IMR-90 (cell line): Measurements from ENCODE around the gene CPN2. TPM values are rescaled to one million over a fixed set of nuclear protein-coding genes. Genes with fewer than 3 reads are reported as not detected.

Experiments used
- ATAC-seq: fragments of 200-7000 bp; cut with Tn5 transposase; 2 replicates; pipeline ENCODE4 v1.9.1; 2020; ENCODE audit warnings: low read depth, mild to moderate bottlenecking, moderate library complexity
- BruUV-seq: library from RNA; stranded (reverse); fragments of 400-500 nt; replicated peaks from 2 replicates; lab custom pipeline; 2021; lab: Mats Ljungman, UMichigan
- CTCF ChIA-PET: fragments of 300-600 bp; formaldehyde crosslinking; extraction: SDS; loops from one replicate; lab custom pipeline; 2021; ENCODE audit warnings: antibody characterized with exemption; lab: Yijun Ruan, JAX
- POLR2A ChIA-PET: fragments of 300-600 bp; sonication (Branson Sonifier 250); formaldehyde crosslinking; loops from one replicate; lab custom pipeline; 2022; ENCODE audit warnings: antibody characterized with exemption; ENCODE audit not compliant: unreplicated experiment; lab: Charles Lee
- DNase-seq: peaks from one replicate; pipeline ENCODE4 v3.0.0; 2013
- H2AFZ ChIP-seq: replicated peaks from 2 replicates; pipeline ENCODE3; 2013; ENCODE audit warnings: low read length, mild to moderate bottlenecking; ENCODE audit not compliant: poor library complexity
- H2AK5ac ChIP-seq: 2 replicates; pipeline ENCODE4 v1.6.1; 2013; ENCODE audit warnings: low read depth, low read length, inconsistent platforms
- H2AK9ac ChIP-seq: replicated peaks from 2 replicates; pipeline ENCODE3; 2013; ENCODE audit warnings: mild to moderate bottlenecking, low read depth, low read length, moderate library complexity; ENCODE audit not compliant: poor library complexity
- H2BK120ac ChIP-seq: 2 replicates; pipeline ENCODE4 v1.6.1; 2013; ENCODE audit warnings: low read depth, low read length, inconsistent platforms
- H2BK15ac ChIP-seq: 3 replicates; pipeline ENCODE4 v1.6.1; 2013; ENCODE audit warnings: low read depth, low read length, inconsistent platforms
- H2BK20ac ChIP-seq: 2 replicates; pipeline ENCODE4 v1.6.1; 2013; ENCODE audit warnings: low read depth, mild to moderate bottlenecking, inconsistent platforms, low read length, moderate library complexity
- H2BK5ac ChIP-seq: 2 replicates; pipeline ENCODE4 v1.6.1; 2013; ENCODE audit warnings: mild to moderate bottlenecking, low read depth, low read length, inconsistent platforms; ENCODE audit not compliant: poor library complexity, severe bottlenecking
- H3K14ac ChIP-seq: replicated peaks from 2 replicates; pipeline ENCODE4 v1.6.1; 2013; ENCODE audit warnings: low read depth, low read length, inconsistent platforms
- H3K18ac ChIP-seq: 2 replicates; pipeline ENCODE4 v1.6.1; 2013; ENCODE audit warnings: low read depth, low read length, control low read depth
- H3K23ac ChIP-seq: 2 replicates; pipeline ENCODE4 v1.6.1; 2013; ENCODE audit warnings: low read depth, low read length, inconsistent platforms
- H3K27ac ChIP-seq: 2 replicates; pipeline ENCODE4 v1.5.1; 2013; ENCODE audit warnings: mild to moderate bottlenecking, control low read depth, low read length; ENCODE audit not compliant: insufficient read depth
- H3K27me3 ChIP-seq: 2 replicates; pipeline ENCODE4 v1.6.1; 2013; ENCODE audit warnings: low read length; ENCODE audit not compliant: control insufficient read depth, insufficient read depth
- H3K36me3 ChIP-seq: 2 replicates; pipeline ENCODE4 v1.6.1; 2013; ENCODE audit warnings: low read length, mixed read lengths; ENCODE audit not compliant: control insufficient read depth, insufficient read depth
- H3K4ac ChIP-seq: 2 replicates; pipeline ENCODE4 v1.6.1; 2013; ENCODE audit warnings: low read depth, low read length, inconsistent platforms
- H3K4me1 ChIP-seq: 2 replicates; pipeline ENCODE4 v1.6.1; 2013; ENCODE audit warnings: low read length, mixed read lengths; ENCODE audit not compliant: control insufficient read depth, insufficient read depth
- H3K4me2 ChIP-seq: 2 replicates; pipeline ENCODE4 v1.6.1; 2013; ENCODE audit warnings: low read depth, mild to moderate bottlenecking, control low read depth, low read length, moderate library complexity
- H3K4me3 ChIP-seq: 2 replicates; pipeline ENCODE4 v1.5.1; 2013; ENCODE audit warnings: low read depth, mild to moderate bottlenecking, control low read depth, low read length, moderate library complexity; ENCODE audit not compliant: insufficient read depth
- H3K56ac ChIP-seq: 2 replicates; pipeline ENCODE4 v1.6.1; 2013; ENCODE audit warnings: low read length, inconsistent platforms; ENCODE audit not compliant: insufficient read depth; ENCODE audit errors: extremely low read depth
- H3K79me1 ChIP-seq, 2 experiments: 2 replicates each; pipeline ENCODE4 v1.6.1; 2013; ENCODE audit warnings: low read length in 2 of 2, inconsistent platforms in 1 of 2, low read depth in 1 of 2
- H3K9ac ChIP-seq: 2 replicates; pipeline ENCODE4 v1.6.1; 2013; ENCODE audit warnings: low read depth, low read length, control low read depth
- H3K9me1 ChIP-seq: 2 replicates; pipeline ENCODE4 v1.6.1; 2013; ENCODE audit warnings: low read length, inconsistent platforms; ENCODE audit not compliant: insufficient read depth
- H3K9me3 ChIP-seq: 2 replicates; pipeline ENCODE4 v1.6.1; 2013; ENCODE audit warnings: low read length; ENCODE audit not compliant: control insufficient read depth, insufficient read depth
- H4K20me1 ChIP-seq: 2 replicates; pipeline ENCODE4 v1.6.1; 2013; ENCODE audit warnings: low read length, inconsistent platforms; ENCODE audit not compliant: insufficient read depth
- H4K5ac ChIP-seq: 2 replicates; pipeline ENCODE4 v1.6.1; 2013; ENCODE audit warnings: mild to moderate bottlenecking, low read depth, low read length, control low read depth
- H4K8ac ChIP-seq, 2 experiments: 2 replicates each; pipeline ENCODE4 v1.6.1; 2013; ENCODE audit warnings: low read depth in 2 of 2, low read length in 2 of 2, control low read depth in 1 of 2, inconsistent platforms in 1 of 2
- H4K91ac ChIP-seq: 2 replicates; pipeline ENCODE4 v1.6.1; 2013; ENCODE audit warnings: low read depth, low read length, inconsistent platforms; ENCODE audit not compliant: insufficient read depth
- BHLHE40 ChIP-seq: fragments of 150-350 bp; IDR thresholded peaks from 2 replicates; pipeline ENCODE4 v1.6.1; 2016; ENCODE audit warnings: mild to moderate bottlenecking, low read depth, low read length
- CEBPB ChIP-seq: IDR thresholded peaks from 2 replicates; pipeline ENCODE4 v1.6.1; 2012; ENCODE audit warnings: low read depth, low read length, improper control_type of control experiment
- CHD1 ChIP-seq: IDR thresholded peaks from 2 replicates; pipeline ENCODE4 v1.6.1; 2012; ENCODE audit warnings: low read depth, low read length, improper control_type of control experiment
- CTCF ChIP-seq: conservative IDR thresholded peaks from 2 replicates; pipeline ENCODE4 v1.5.1; 2012; ENCODE audit warnings: mild to moderate bottlenecking, low read depth, low read length, improper control_type of control experiment
- ELK1 ChIP-seq: fragments of 150-350 bp; IDR thresholded peaks from 2 replicates; pipeline ENCODE4 v1.6.1; 2016; ENCODE audit warnings: low read depth, mild to moderate bottlenecking, low read length, moderate library complexity, borderline replicate concordance
- FOS ChIP-seq: fragments of 150-350 bp; IDR thresholded peaks from 2 replicates; pipeline ENCODE4 v1.6.1; 2016; ENCODE audit warnings: low read depth, low read length
- MAFK ChIP-seq: IDR thresholded peaks from 2 replicates; pipeline ENCODE4 v1.6.1; 2012; ENCODE audit warnings: low read depth, low read length, improper control_type of control experiment
- MAZ ChIP-seq: IDR thresholded peaks from 2 replicates; pipeline ENCODE4 v1.6.1; 2012; ENCODE audit warnings: low read depth, mild to moderate bottlenecking, low read length, improper control_type of control experiment, moderate library complexity, borderline replicate concordance
- MXI1 ChIP-seq: IDR thresholded peaks from 2 replicates; pipeline ENCODE4 v1.6.1; 2012; ENCODE audit warnings: low read depth, mild to moderate bottlenecking, low read length, moderate library complexity, borderline replicate concordance
- NFE2L2 ChIP-seq: fragments of 150-350 bp; IDR thresholded peaks from 2 replicates; pipeline ENCODE4 v1.6.1; 2016; ENCODE audit warnings: low read depth, mild to moderate bottlenecking, low read length
- POLR2A ChIP-seq: IDR thresholded peaks from 2 replicates; pipeline ENCODE4 v1.6.1; 2012; ENCODE audit warnings: mild to moderate bottlenecking, low read depth, low read length
- RAD21 ChIP-seq: IDR thresholded peaks from 2 replicates; pipeline ENCODE4 v1.6.1; 2012; ENCODE audit warnings: low read length, improper control_type of control experiment
- RCOR1 ChIP-seq: IDR thresholded peaks from 2 replicates; pipeline ENCODE4 v1.6.1; 2012; ENCODE audit warnings: mild to moderate bottlenecking, low read length, improper control_type of control experiment; ENCODE audit not compliant: insufficient replicate concordance
- RFX5 ChIP-seq: IDR thresholded peaks from 2 replicates; pipeline ENCODE4 v1.8.0; 2012; ENCODE audit warnings: low read depth, mild to moderate bottlenecking, low read length, moderate library complexity
- SMC3 ChIP-seq: fragments of 150-350 bp; IDR thresholded peaks from 2 replicates; pipeline ENCODE4 v1.6.1; 2016; ENCODE audit warnings: low read depth, mild to moderate bottlenecking, antibody characterized with exemption, low read length, moderate library complexity
- USF2 ChIP-seq: fragments of 150-350 bp; IDR thresholded peaks from 2 replicates; pipeline ENCODE4 v1.6.1; 2017; ENCODE audit warnings: mild to moderate bottlenecking, antibody characterized with exemption, low read length, low read depth
- WGBS, 2 experiments: methylation state at CpG; one replicate each; pipeline versions ENCODE4 v1.1.5 to v1.1.7; 2013; ENCODE audit warnings: missing lambda C conversion rate in 2 of 2; ENCODE audit not compliant: insufficient read length in 1 of 2; ENCODE audit errors: extremely low coverage in 2 of 2; 5-methylcytosine and 5-hydroxymethylcytosine counted together
- dilution Hi-C: fragments of 300-500 bp; cut with HindIII; formaldehyde crosslinking; loops from one replicate; pipeline ENCODE4 v1.14.3; 2018; ENCODE audit warnings: low sequenced_read_pairs; ENCODE audit not compliant: unreplicated experiment
- in situ Hi-C: fragments of 300-500 bp; cut with MboI; formaldehyde crosslinking; loops from 3 replicates; pipeline ENCODE4 v1.14.3; 2019; ENCODE audit warnings: low sequenced_read_pairs, inconsistent platforms, mixed read lengths
- intact Hi-C: fragments of 100-400 bp; cut with micrococcal nuclease; formaldehyde crosslinking; loops from 2 replicates; pipeline ENCODE4 v1.10.0; 2022
- polyA plus RNA-seq, 3 experiments: library from polyadenylated mRNA; depleted of rRNA; stranded (reverse); fragments of >200 nt; gene quantifications; 2 replicates each; pipeline ENCODE4 v1.2.3, GENCODE V29; 2012; ENCODE audit warnings: low replicate concordance in 1 of 3
- total RNA-seq: library from RNA; depleted of rRNA; stranded (reverse); fragments of >200 nt; gene quantifications from 2 replicates; pipeline ENCODE4 v1.2.3, GENCODE V29; 2012

The CPN2 gene
- total and polyA plus RNA-seq, 2 of the 4 experiments (the other 2 are of a cell fraction): 0.07 TPM; not detected in 1

GRCh38 chr3:194300936-194301335, 50.2 kb downstream of the CPN2 start:
- H3K36me3 ChIP-seq: no peaks in the 10 kb centered on the region
- no peak overlapping the region for H3K56ac ChIP-seq
- no peak overlapping the region for H3K18ac ChIP-seq
- no peak overlapping the region for H3K14ac ChIP-seq
- WGBS, 2 experiments: 100% methylated on average over 2 of the region's 6 CpGs; no CpG with 5 or more reads in 1 of the 2 experiments
- no peak overlapping the region for H2BK15ac ChIP-seq
- no peak overlapping the region for H2AK9ac ChIP-seq
- POLR2A ChIA-PET: no interaction called here
- in situ Hi-C loops (no loop called here), dilution Hi-C loops (no loop called here), intact Hi-C loops (no loop called here)
- H3K4me3 ChIP-seq: no peak overlapping the region
- no peak overlapping the region for H3K9ac ChIP-seq
- H4K5ac ChIP-seq: no peak overlapping the region
- H2BK120ac ChIP-seq: no peak overlapping the region
- H3K27ac ChIP-seq: no peak overlapping the region
- no peaks in the 10 kb centered on the region for H3K79me1 ChIP-seq
- ATAC-seq (no peak), DNase-seq (no peak)
- no peak overlapping the region for H3K4ac ChIP-seq
- CTCF ChIA-PET: no interaction called here
- H4K8ac ChIP-seq: no peak overlapping the region
- H3K4me1 ChIP-seq: no peaks in the 10 kb centered on the region; the same call in 1 of the 2 replicates
- no peak overlapping the region for H2AK5ac ChIP-seq
- TF ChIP-seq BHLHE40 (no peak), CEBPB (no peak), POLR2A (no peak), FOS (no peak), MAFK (no peak), NFE2L2 (no peak), CHD1 (no peak), ELK1 (no peak), RCOR1 (no peak), CTCF (no peak), SMC3 (no peak), MAZ (no peak), MXI1 (no peak), RFX5 (no peak), RAD21 (no peak), USF2 (no peak)
- no peak overlapping the region for H2BK5ac ChIP-seq
- H3K4me2 ChIP-seq: no peak overlapping the region
- no peak overlapping the region for H2BK20ac ChIP-seq
- no TSS peak for BruUV-seq
- H3K27me3 ChIP-seq: peaks cover 36% of the 10 kb centered on the region
- no peaks in the 10 kb centered on the region for H4K20me1 ChIP-seq
- no peak overlapping the region for H4K91ac ChIP-seq
- no peak overlapping the region for H3K23ac ChIP-seq
- H3K9me3 ChIP-seq: no peaks in the 10 kb centered on the region
- H3K9me1 ChIP-seq: no peaks in the 10 kb centered on the region
- H2AFZ ChIP-seq: no peak overlapping the region
